GM04503 (cell line): Measurements from ENCODE around the gene STXBP5.

Source experiments
- DNase-seq: peaks from one replicate; pipeline ENCODE4 v3.0.0-alpha.2; 2012; ENCODE audit warnings: low read depth

The STXBP5 gene

GRCh38 chr6:147204060-147204785 is at the start of gene STXBP5:
Gene STXBP5 (plus strand): TSS chr6:147204417. CDS start chr6:147204533, 116 bp downstream.
- no peak for DNase-seq

- peak; percentile 30 for DNase-seq
These were observed 49.8 kb upstream of the STXBP5 start for GRCh38 chr6:147154454-147154853.

GRCh38 chr6:147156218-147156617 is 48.0 kb upstream of the STXBP5 start:
- no peak for DNase-seq

GRCh38 chr6:147156799-147157382 is 47.3 kb upstream of the STXBP5 start:
- no peak for DNase-seq

GRCh38 chr6:147157930-147158329 is 46.3 kb upstream of the STXBP5 start:
- DNase-seq, result no peak

GRCh38 chr6:147158881-147159280 is 45.3 kb upstream of the STXBP5 start:
- no peak for DNase-seq

- DNase-seq, result no peak
These were observed 44.5 kb upstream of the STXBP5 start for GRCh38 chr6:147159536-147160374.

- DNase-seq, result no peak
These were observed 43.6 kb upstream of the STXBP5 start for GRCh38 chr6:147160593-147160992.

- DNase-seq, result no peak
These were observed 42.8 kb upstream of the STXBP5 start for GRCh38 chr6:147161253-147161973.

- no peak for DNase-seq
These were observed 42.2 kb upstream of the STXBP5 start for GRCh38 chr6:147161974-147162495.

- no peak for DNase-seq
These were observed 39.5 kb upstream of the STXBP5 start for GRCh38 chr6:147164761-147165160.

GRCh38 chr6:147166360-147166944 is 37.8 kb upstream of the STXBP5 start:
- DNase-seq, result no peak

GRCh38 chr6:147166992-147167391 is 37.2 kb upstream of the STXBP5 start:
- no peak for DNase-seq

GRCh38 chr6:147167576-147168461 is 36.4 kb upstream of the STXBP5 start:
- DNase-seq, result no peak

- DNase-seq, result no peak
These were observed 34.7 kb upstream of the STXBP5 start for GRCh38 chr6:147169529-147169928.

- peak; percentile 91 for DNase-seq
These were observed 33.9 kb upstream of the STXBP5 start for GRCh38 chr6:147170269-147170668.

GRCh38 chr6:147173140-147173539 is 31.1 kb upstream of the STXBP5 start:
- DNase-seq, result no peak

- no peak for DNase-seq
These were observed 30.4 kb upstream of the STXBP5 start for GRCh38 chr6:147173675-147174308.

- no peak for DNase-seq
These were observed 27.4 kb upstream of the STXBP5 start for GRCh38 chr6:147176795-147177194.

- no peak for DNase-seq
These were observed 26.9 kb upstream of the STXBP5 start for GRCh38 chr6:147177286-147177685.
